GM23338 (cell line): ENCODE results near the gene SMTNL2. TPM values are rescaled to one million over a fixed set of nuclear protein-coding genes. Genes with fewer than 3 reads are reported as not detected.

Source experiments
- ATAC-seq: fragments of 200-7000 bp; cut with Tn5 transposase; 3 replicates; pipeline ENCODE4 v1.9.1; 2020
- DNase-seq: peaks from one replicate; pipeline ENCODE4 v3.0.0-alpha.2; 2015; ENCODE audit warnings: low spot score
- H2AFZ ChIP-seq: fragments of 200-600 bp; sonication (generic); 2 replicates; pipeline ENCODE4 v1.8.0; 2016; ENCODE audit warnings: antibody characterized with exemption, mild to moderate bottlenecking, moderate library complexity
- H3F3A ChIP-seq: fragments of 200-600 bp; sonication (generic); replicated peaks from 2 replicates; pipeline ENCODE4 v1.8.0; 2017; ENCODE audit warnings: antibody characterized with exemption, mixed run types, low read depth
- H3K27ac ChIP-seq: fragments of 200-600 bp; sonication (generic); 2 replicates; pipeline ENCODE4 v1.6.1; 2016; ENCODE audit warnings: low read depth
- H3K27me3 ChIP-seq: fragments of 200-600 bp; sonication (generic); 2 replicates; pipeline ENCODE4 v1.8.0; 2016; ENCODE audit warnings: mild to moderate bottlenecking, mixed run types, moderate library complexity; ENCODE audit not compliant: insufficient read depth
- H3K36me3 ChIP-seq: fragments of 200-600 bp; sonication (generic); 2 replicates; pipeline ENCODE4 v1.8.0; 2016; ENCODE audit warnings: mild to moderate bottlenecking; ENCODE audit not compliant: insufficient read depth
- H3K4me1 ChIP-seq: fragments of 200-600 bp; sonication (generic); 2 replicates; pipeline ENCODE4 v1.8.0; 2016; ENCODE audit warnings: mild to moderate bottlenecking, moderate library complexity; ENCODE audit not compliant: insufficient read depth
- H3K4me2 ChIP-seq: fragments of 200-600 bp; sonication (generic); 2 replicates; pipeline ENCODE4 v1.7.1; 2017; ENCODE audit warnings: mixed run types
- H3K4me3 ChIP-seq: fragments of 200-600 bp; sonication (generic); 2 replicates; pipeline ENCODE4 v1.6.1; 2016; ENCODE audit warnings: mixed run types
- H3K79me2 ChIP-seq: fragments of 200-600 bp; sonication (generic); replicated peaks from 2 replicates; pipeline ENCODE4 v1.8.0; 2017; ENCODE audit warnings: mild to moderate bottlenecking; ENCODE audit not compliant: insufficient read depth
- H3K9me2 ChIP-seq: fragments of 200-600 bp; sonication (generic); 2 replicates; pipeline ENCODE4 v1.8.0; 2017; ENCODE audit not compliant: insufficient read depth
- H4K20me1 ChIP-seq: fragments of 200-600 bp; sonication (generic); replicated peaks from 2 replicates; pipeline ENCODE4 v1.8.0; 2017; ENCODE audit warnings: mild to moderate bottlenecking; ENCODE audit not compliant: insufficient read depth
- H3K27ac Mint-ChIP-seq: 2 replicates; pipeline ENCODE4 v1.8.0; 2020; ENCODE audit warnings: inconsistent platforms, mild to moderate bottlenecking, moderate library complexity, mixed read lengths
- H3K27me3 Mint-ChIP-seq: 3 replicates; pipeline ENCODE4 v1.8.0; 2022; ENCODE audit warnings: low read depth, mild to moderate bottlenecking, moderate library complexity, mixed read lengths, inconsistent platforms; ENCODE audit not compliant: insufficient read depth, poor library complexity
- H3K36me3 Mint-ChIP-seq: 3 replicates; pipeline ENCODE4 v1.8.0; 2021; ENCODE audit warnings: low read depth, mild to moderate bottlenecking, inconsistent platforms, moderate library complexity, mixed read lengths
- H3K4me1 Mint-ChIP-seq: 3 replicates; pipeline ENCODE4 v1.8.0; 2020; ENCODE audit warnings: mild to moderate bottlenecking, inconsistent platforms, mixed read lengths
- H3K4me3 Mint-ChIP-seq: 3 replicates; pipeline ENCODE4 v1.8.0; 2021; ENCODE audit warnings: moderate library complexity, mild to moderate bottlenecking, inconsistent platforms, mixed read lengths
- H3K9me3 Mint-ChIP-seq: 3 replicates; pipeline ENCODE4 v1.8.0; 2020; ENCODE audit warnings: moderate library complexity, mild to moderate bottlenecking, inconsistent platforms, mixed read lengths
- CREB1 ChIP-seq: fragments of 250-450 bp; sonication (Bioruptor Pico); IDR thresholded peaks from 2 replicates; pipeline ENCODE4 v1.5.0; 2020; ENCODE audit warnings: low read depth, mild to moderate bottlenecking, moderate library complexity
- CTCF ChIP-seq, 2 experiments: fragments of 200-600 bp in 1 of 2; sonication (generic) in 1 of 2; conservative IDR thresholded peaks; 2 replicates each; pipeline versions ENCODE4 v1.5.1 to v1.6.1; 2016 to 2017; ENCODE audit warnings: antibody characterized with exemption in 2 of 2, low read depth in 2 of 2, mild to moderate bottlenecking in 2 of 2, moderate library complexity in 1 of 2
- ETS1 ChIP-seq: IDR thresholded peaks from 2 replicates; pipeline ENCODE4 v1.6.1; 2016; ENCODE audit warnings: antibody characterized with exemption
- EZH2 ChIP-seq: fragments of 200-600 bp; sonication (generic); IDR thresholded peaks from one replicate; pipeline ENCODE4 v1.8.0; 2017; ENCODE audit warnings: antibody characterized with exemption, mild to moderate bottlenecking, low read depth; ENCODE audit not compliant: unreplicated experiment
- EZH2phosphoT487 ChIP-seq: fragments of 200-600 bp; sonication (generic); IDR thresholded peaks from one replicate; pipeline ENCODE4 v1.8.1; 2018; ENCODE audit warnings: antibody characterized with exemption; ENCODE audit not compliant: unreplicated experiment
- JUNB ChIP-seq: IDR thresholded peaks from one replicate; pipeline ENCODE4 v1.6.1; 2016; ENCODE audit warnings: antibody characterized with exemption; ENCODE audit not compliant: unreplicated experiment
- NANOG ChIP-seq: IDR thresholded peaks from 2 replicates; pipeline ENCODE4 v1.6.1; 2016; ENCODE audit warnings: antibody characterized with exemption, borderline replicate concordance
- POLR2AphosphoS5 ChIP-seq: IDR thresholded peaks from 2 replicates; pipeline ENCODE4 v1.6.1; 2016; ENCODE audit warnings: antibody characterized with exemption, low read depth
- REST ChIP-seq: IDR thresholded peaks from one replicate; pipeline ENCODE4 v1.6.1; 2018; ENCODE audit warnings: antibody characterized with exemption; ENCODE audit not compliant: unreplicated experiment
- STAT1 ChIP-seq: IDR thresholded peaks from one replicate; pipeline ENCODE4 v1.6.1; 2016; ENCODE audit warnings: antibody characterized with exemption; ENCODE audit not compliant: unreplicated experiment
- ZNF114 ChIP-seq: fragments of 250-450 bp; sonication (Bioruptor Pico); IDR thresholded peaks from 2 replicates; pipeline ENCODE4 v1.5.0; 2020; ENCODE audit warnings: mild to moderate bottlenecking, moderate library complexity
- ZNF331 ChIP-seq: fragments of 250-450 bp; sonication (Bioruptor Pico); IDR thresholded peaks from 2 replicates; pipeline ENCODE4 v1.5.0; 2020; ENCODE audit warnings: low read depth, mild to moderate bottlenecking, moderate library complexity
- ZNF462 ChIP-seq: fragments of 250-450 bp; sonication (Bioruptor Pico); IDR thresholded peaks from 2 replicates; pipeline ENCODE4 v1.5.0; 2020; ENCODE audit warnings: mild to moderate bottlenecking, moderate library complexity
- polyA plus RNA-seq: library from polyadenylated mRNA; unstranded; fragments of >200 nt; fragmentation: Nextera tagmentation; extraction: Ambion mirVana; gene quantifications from 2 replicates; pipeline ENCODE4 v1.2.1, GENCODE V29; 2016
- total RNA-seq: library from RNA; depleted of rRNA; stranded (reverse); fragments of >200 nt; shearing (Covaris generic); gene quantifications from 2 replicates; pipeline ENCODE4 v1.2.3, GENCODE V29; 2014

SMTNL2 gene
- total and polyA plus RNA-seq, 2 experiments from 2014 or later, result 1.3 to 4.3 TPM

GRCh38 chr17:4626734-4627256, 42.5 kb downstream of the SMTNL2 start:
- no peaks in the 10 kb centered on the region for H3K36me3 ChIP-seq
- H3K27ac ChIP-seq, result no peak overlapping the region
- H3K79me2 ChIP-seq, result no peaks in the 10 kb centered on the region
- ATAC-seq, result no peak
- H3K27me3 ChIP-seq, result no peaks in the 10 kb centered on the region
- no peaks in the 10 kb centered on the region for H4K20me1 ChIP-seq
- Mint-ChIP-seq H3K27ac (no peak overlapping the region), H3K36me3 (no peaks in the 10 kb centered on the region; the same call in 2 of the 3 replicates), H3K4me3 (no peak overlapping the region), H3K4me1 (peaks cover 7% of the 10 kb centered on the region), H3K27me3 (no peaks in the 10 kb centered on the region), H3K9me3 (no peaks in the 10 kb centered on the region)
- no peak overlapping the region for H3K4me3 ChIP-seq
- H3K9me2 ChIP-seq, result no peaks in the 10 kb centered on the region
- no peak overlapping the region for H2AFZ ChIP-seq
- no peak overlapping the region for H3K4me2 ChIP-seq
- TF ChIP-seq POLR2AphosphoS5 (no peak), ETS1 (no peak), NANOG (no peak), ZNF462 (CRISPR knock-in tag) (no peak), ZNF331 (no peak), STAT1 (no peak), EZH2 (no peak), EZH2phosphoT487 (no peak), CTCF (conservative IDR thresholded peaks at IDR 0.05; ENCODE audit: low read depth in 2 of 2) (no peak), CREB1 (CRISPR knock-in tag) (no peak), REST (no peak), JUNB (no peak), ZNF114 (CRISPR knock-in tag) (no peak)
- peaks cover 3% of the 10 kb centered on the region; the same call in 1 of the 2 replicates for H3K4me1 ChIP-seq
- DNase-seq, result no peak
- H3F3A ChIP-seq, result no peaks in the 10 kb centered on the region
